GM12872 (cell line): Measurements from ENCODE around the gene HMCN2.

Experiments
- TF ChIP-seq, protein P1 (sequence below): IDR thresholded peaks from 3 replicates; pipeline ENCODE4 v1.5.1; 2011; ENCODE audit warnings: low read depth, mild to moderate bottlenecking, low read length, moderate library complexity; ENCODE audit not compliant: insufficient read depth

The HMCN2 gene

GRCh38 chr9:130288926-130289690 lies 23.5 kb downstream of the HMCN2 start:
- TF ChIP-seq, protein P1, sequence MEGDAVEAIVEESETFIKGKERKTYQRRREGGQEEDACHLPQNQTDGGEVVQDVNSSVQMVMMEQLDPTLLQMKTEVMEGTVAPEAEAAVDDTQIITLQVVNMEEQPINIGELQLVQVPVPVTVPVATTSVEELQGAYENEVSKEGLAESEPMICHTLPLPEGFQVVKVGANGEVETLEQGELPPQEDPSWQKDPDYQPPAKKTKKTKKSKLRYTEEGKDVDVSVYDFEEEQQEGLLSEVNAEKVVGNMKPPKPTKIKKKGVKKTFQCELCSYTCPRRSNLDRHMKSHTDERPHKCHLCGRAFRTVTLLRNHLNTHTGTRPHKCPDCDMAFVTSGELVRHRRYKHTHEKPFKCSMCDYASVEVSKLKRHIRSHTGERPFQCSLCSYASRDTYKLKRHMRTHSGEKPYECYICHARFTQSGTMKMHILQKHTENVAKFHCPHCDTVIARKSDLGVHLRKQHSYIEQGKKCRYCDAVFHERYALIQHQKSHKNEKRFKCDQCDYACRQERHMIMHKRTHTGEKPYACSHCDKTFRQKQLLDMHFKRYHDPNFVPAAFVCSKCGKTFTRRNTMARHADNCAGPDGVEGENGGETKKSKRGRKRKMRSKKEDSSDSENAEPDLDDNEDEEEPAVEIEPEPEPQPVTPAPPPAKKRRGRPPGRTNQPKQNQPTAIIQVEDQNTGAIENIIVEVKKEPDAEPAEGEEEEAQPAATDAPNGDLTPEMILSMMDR: no peak

DNA sequence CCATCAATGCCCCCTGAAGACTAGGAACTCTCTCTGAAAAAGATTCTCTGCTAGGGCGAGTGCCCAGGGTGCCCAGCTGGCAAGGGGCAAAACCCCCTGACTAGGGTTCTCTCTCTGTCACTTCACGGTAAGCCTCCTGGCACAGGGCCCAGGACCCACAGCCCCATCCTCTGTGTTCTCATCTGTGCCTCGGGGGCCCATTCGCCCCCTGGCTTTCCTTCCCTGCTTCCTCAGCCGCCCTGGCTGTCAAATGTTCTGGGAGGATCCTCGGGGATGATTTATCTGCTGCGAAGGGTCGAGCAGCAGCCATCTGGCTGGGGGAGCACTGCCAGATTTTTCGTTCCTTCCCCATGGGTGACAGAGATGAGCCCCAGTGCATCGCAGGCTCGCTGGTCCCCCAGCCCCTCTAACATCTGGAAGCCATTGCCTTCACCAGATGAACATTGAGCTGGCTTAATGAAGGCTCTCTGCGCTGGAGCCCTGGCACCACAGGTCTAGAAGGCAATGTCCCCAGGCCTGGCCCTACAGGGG lies 24.2 kb downstream of the HMCN2 start:
- TF ChIP-seq, protein P1: no peak

- TF ChIP-seq, protein P1: no peak
Observed at GRCh38 chr9:130290291-130291181, 25.0 kb downstream of the HMCN2 start.

DNA sequence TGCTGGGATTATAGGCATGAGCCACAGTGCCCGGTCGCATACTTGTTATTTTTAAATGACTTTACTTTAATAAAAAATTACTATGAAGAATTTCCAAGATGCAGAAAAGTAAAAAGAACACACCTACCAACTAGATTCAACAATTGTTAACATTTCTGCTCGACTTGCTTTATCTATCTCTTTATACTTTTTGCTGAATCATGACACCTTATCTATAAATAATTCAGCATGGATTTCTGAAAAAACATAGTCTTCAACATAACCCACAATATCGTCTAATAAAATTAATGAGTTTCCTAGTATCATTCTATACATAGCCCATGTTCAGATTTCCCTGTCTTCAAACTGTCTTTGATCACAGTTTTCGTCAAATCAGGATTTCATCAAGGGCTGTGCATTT lies 25.9 kb downstream of the HMCN2 start:
- TF ChIP-seq, protein P1: no peak

- TF ChIP-seq, protein P1: no peak
Observed at GRCh38 chr9:130292106-130292505, 26.5 kb downstream of the HMCN2 start.

DNA sequence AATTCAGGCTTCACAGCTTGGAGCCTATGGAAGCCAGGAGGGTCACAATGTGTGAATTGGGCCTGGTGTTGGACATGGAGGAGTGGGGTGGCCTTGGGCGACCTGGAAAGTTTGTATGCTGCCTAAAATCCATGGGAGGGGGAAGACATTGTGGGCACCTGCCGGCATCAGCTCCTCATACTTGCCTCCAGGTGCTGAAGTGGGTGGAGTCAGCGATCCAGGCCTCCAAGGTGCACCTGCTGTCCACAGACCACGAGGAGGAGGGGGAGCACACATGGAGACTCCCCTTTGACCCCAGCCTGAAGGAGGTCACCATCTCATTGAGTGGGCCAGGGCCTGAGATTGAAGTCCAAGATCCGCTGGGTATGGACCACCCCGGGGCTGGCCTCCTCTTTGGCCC lies 29.1 kb downstream of the HMCN2 start:
- TF ChIP-seq, protein P1: no peak

DNA sequence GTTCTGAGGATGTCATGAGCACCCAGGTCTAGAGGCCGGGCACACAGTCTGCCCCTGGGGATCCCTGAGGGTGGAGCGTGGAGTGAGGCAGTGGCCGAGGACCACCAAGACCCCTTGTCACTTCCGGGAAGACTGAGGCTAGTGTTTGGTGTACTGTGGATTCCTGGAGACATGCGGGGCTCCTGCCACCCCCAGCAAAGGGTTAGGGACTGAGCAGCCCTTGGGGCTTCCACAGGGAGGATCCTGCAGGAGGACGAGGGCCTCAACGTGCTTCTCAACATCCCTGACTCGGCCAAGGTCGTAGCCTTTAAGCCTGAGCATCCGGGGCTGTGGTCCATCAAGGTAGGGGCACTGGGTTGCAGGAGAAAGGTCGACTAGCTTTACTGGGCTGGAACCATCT lies 29.9 kb downstream of the HMCN2 start:
- TF ChIP-seq, protein P1: no peak
